ENCODE results near the gene MYMX. TPM values are rescaled to one million over a fixed set of nuclear protein-coding genes. Genes with fewer than 3 reads are reported as not detected.

MYMX gene
- total RNA-seq, 1 experiment from 2014 or later: not detected

- no TSS peak for BruUV-seq (replicated peaks)
Observed at GRCh38 chr6:44220913-44221290, 4.2 kb downstream of the MYMX start.

GRCh38 chr6:44221291-44221960 lies 4.7 kb downstream of the MYMX start:
- TF ChIP-seq CTCF (IDR thresholded peaks at IDR 0.05 in 2 of 3, conservative IDR thresholded peaks at IDR 0.05 in 1 of 3; ENCODE audit: borderline replicate concordance in 1 of 3, insufficient read depth in 1 of 3, low read depth in 2 of 3, low read length in 2 of 3) (peak in 2 of 3 experiments; percentile 68 to 83; a peak in 4 of 6 replicates), JUND (IDR thresholded peaks at IDR 0.05) (no peak), POLR2AphosphoS5 (IDR thresholded peaks at IDR 0.05; ENCODE audit: low read depth, low read length) (peak; percentile 46; the same call in 1 of the 2 replicates), CEBPB (IDR thresholded peaks at IDR 0.05; ENCODE audit: low read depth) (no peak), ZFX (IDR thresholded peaks at IDR 0.05) (peak; percentile 48; the same call in 1 of the 2 replicates), TCF7L2 (IDR thresholded peaks at IDR 0.05; ENCODE audit: borderline replicate concordance, extremely low read depth, insufficient read depth, insufficient read length) (no peak)
- peak overlapping the region; percentile 41 for H3K9ac ChIP-seq (ENCODE audit: low read length)
- ATAC-seq (peak; percentile 56), DNase-seq (ENCODE audit: low read depth, low spot score) (no peak)
- peaks cover 29% of the 10 kb centered on the region for H3K79me2 ChIP-seq (ENCODE audit: insufficient read depth, low read length)
- H3K4me3 ChIP-seq (replicated peaks in 1 of 2; ENCODE audit: low read depth in 1 of 2, low read length in 2 of 2): no peak overlapping the region; a peak in 1 of 4 replicates
- no peak overlapping the region for H2AFZ ChIP-seq (ENCODE audit: low read depth, low read length, poor library complexity, severe bottlenecking)
- H3K4me1 ChIP-seq (ENCODE audit: control insufficient read depth in 1 of 2, insufficient read depth in 2 of 2, low read length in 2 of 2): peaks cover 45 to 71% of the 10 kb centered on the region in 2 experiments
- ChIA-PET CTCF (interaction anchor here (0.6 to 2.7 kb wide), 8 partner anchors 9 to 49 kb away, joined by 3 to 8 read pairs (median 6); partner anchors contain the start of gene HSP90AB1), RAD21 (ENCODE audit: low non-redundant PET in 1 of 2, low total read pairs in 2 of 2, uncharacterized antibody in 2 of 2, unreplicated experiment in 2 of 2) (no interaction called here), POLR2A (interaction anchor here (0.5 to 4.5 kb wide), 2 partner anchors 25 to 100 kb away, joined by 4 to 22 read pairs; partner anchors contain the start of gene HSP90AB1)
- intact Hi-C loops (cut with micrococcal nuclease): no loop called here
- H3K9me2 ChIP-seq (ENCODE audit: insufficient read depth): no peaks in the 10 kb centered on the region
- no peaks in the 10 kb centered on the region for H3K27me3 ChIP-seq (ENCODE audit: insufficient read depth, low read length)
- H3K36me3 ChIP-seq (ENCODE audit: control insufficient read depth in 1 of 2, insufficient read depth in 2 of 2, low read length in 2 of 2): peaks cover 0 to 5% of the 10 kb centered on the region in 2 experiments; a peak in 1 of 4 replicates
- H4K20me1 ChIP-seq (ENCODE audit: insufficient read depth): peaks cover 4% of the 10 kb centered on the region; the same call in 1 of the 2 replicates
- peak overlapping the region; percentile 59 for H3K4me2 ChIP-seq (ENCODE audit: low read length)
- no peaks in the 10 kb centered on the region for H3K9me3 ChIP-seq (ENCODE audit: control insufficient read depth in 1 of 2, insufficient read depth in 1 of 2, low read depth in 1 of 2, low read length in 2 of 2)
- BruUV-seq (replicated peaks): no TSS peak
- peak overlapping the region; percentile 41 for H3K27ac ChIP-seq (ENCODE audit: low read depth, low read length)

More at GRCh38 chr6:44220913-44221290, 4.2 kb downstream of the MYMX start:
- ChIA-PET RAD21 (ENCODE audit: low non-redundant PET in 1 of 2, low total read pairs in 2 of 2, uncharacterized antibody in 2 of 2, unreplicated experiment in 2 of 2) (no interaction called here), POLR2A (interaction anchor here (0.5 to 4.5 kb wide), 2 partner anchors 26 to 101 kb away, joined by 4 to 22 read pairs; partner anchors contain the start of gene HSP90AB1), CTCF (interaction anchor here (1.0 to 2.7 kb wide), 7 partner anchors 8 to 48 kb away, joined by 4 to 8 read pairs (median 6); no protein-coding TSS in a partner anchor)
- TF ChIP-seq RAD21 (IDR thresholded peaks at IDR 0.05; ENCODE audit: low read depth): no peak
- no peak for TF ChIP-seq TCF7L2 (IDR thresholded peaks at IDR 0.05; ENCODE audit: borderline replicate concordance, extremely low read depth, insufficient read depth, insufficient read length)
- no peak for TF ChIP-seq POLR2A (IDR thresholded peaks at IDR 0.05; ENCODE audit: borderline replicate concordance, extremely low read depth, insufficient read depth, insufficient read length)
- H3K4me2 ChIP-seq (ENCODE audit: low read length): peak overlapping the region; percentile 59
- H3K27ac ChIP-seq (ENCODE audit: low read depth, low read length): peak overlapping the region; percentile 41
- no peaks in the 10 kb centered on the region for H4K20me1 ChIP-seq (ENCODE audit: insufficient read depth)
- H2AFZ ChIP-seq (ENCODE audit: low read depth, low read length, poor library complexity, severe bottlenecking): no peak overlapping the region
- peak overlapping the region; percentile 41; the same call in 1 of the 2 replicates for H3K9ac ChIP-seq (ENCODE audit: low read length)
- H3K4me3 ChIP-seq (replicated peaks in 1 of 2; ENCODE audit: low read depth in 1 of 2, low read length in 2 of 2): no peak overlapping the region
- DNase-seq (ENCODE audit: low read depth, low spot score): no peak
- no peak for ATAC-seq
- no peaks in the 10 kb centered on the region for H3K9me2 ChIP-seq (ENCODE audit: insufficient read depth)
- no peaks in the 10 kb centered on the region for H3K9me3 ChIP-seq (ENCODE audit: control insufficient read depth in 1 of 2, insufficient read depth in 1 of 2, low read depth in 1 of 2, low read length in 2 of 2)
- no peaks in the 10 kb centered on the region for H3K27me3 ChIP-seq (ENCODE audit: insufficient read depth, low read length)
- H3K4me1 ChIP-seq (ENCODE audit: control insufficient read depth in 1 of 2, insufficient read depth in 2 of 2, low read length in 2 of 2): peaks cover 45 to 65% of the 10 kb centered on the region in 2 experiments
- intact Hi-C loops (cut with micrococcal nuclease): no loop called here
- H3K79me2 ChIP-seq (ENCODE audit: insufficient read depth, low read length): peaks cover 24% of the 10 kb centered on the region
- H3K36me3 ChIP-seq (ENCODE audit: control insufficient read depth in 1 of 2, insufficient read depth in 2 of 2, low read length in 2 of 2): peaks cover 0 to 2% of the 10 kb centered on the region in 2 experiments; a peak in 1 of 4 replicates
